CD4-positive, alpha-beta T cell treated with Interleukin-17A for 1 hour (primary cell): Measurements from ENCODE around the gene NCAM1.

ENCODE experiments used
- DNase-seq: peaks from one replicate; pipeline ENCODE4 v3.0.0-alpha.2; 2020

Gene NCAM1

DNA sequence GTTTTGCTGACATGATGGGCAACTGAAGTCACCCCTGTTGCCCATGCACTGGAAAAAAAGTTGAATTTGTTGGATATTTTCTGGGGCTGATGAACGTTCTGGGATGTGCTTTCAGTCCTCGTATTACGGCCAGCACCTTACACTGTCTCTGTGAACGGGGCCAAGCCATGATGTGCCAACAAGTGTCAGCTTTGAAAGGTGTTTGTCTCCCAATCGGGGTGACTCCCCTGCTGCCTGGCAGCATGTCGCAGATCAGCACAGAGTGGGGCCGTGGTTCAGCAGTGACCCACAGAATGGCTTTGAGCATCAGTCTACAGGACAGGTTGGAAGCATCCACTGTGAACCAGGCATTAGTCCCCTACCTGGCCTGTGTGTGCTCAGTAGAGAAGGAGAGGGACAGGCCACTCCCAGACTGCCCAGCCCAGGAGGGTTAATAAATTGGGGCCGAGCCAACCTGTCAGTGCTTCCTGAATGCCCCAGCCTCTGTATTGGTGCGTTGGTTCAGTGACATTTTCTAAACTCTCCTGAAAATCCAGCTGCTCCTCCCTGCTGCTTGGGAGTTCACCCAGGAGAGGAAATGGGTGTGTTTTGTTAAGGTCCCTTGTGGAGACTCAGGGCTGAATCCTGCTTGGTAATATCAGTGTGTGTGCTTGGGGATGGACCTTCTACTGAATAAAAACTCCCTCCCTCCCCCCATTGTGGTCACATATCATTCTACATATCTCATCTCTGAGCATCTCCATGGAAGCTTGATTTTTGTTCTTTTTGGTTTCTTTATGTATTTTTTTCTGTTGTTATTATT lies 302.4 kb downstream of the NCAM1 start:
- no peak for DNase-seq

DNA sequence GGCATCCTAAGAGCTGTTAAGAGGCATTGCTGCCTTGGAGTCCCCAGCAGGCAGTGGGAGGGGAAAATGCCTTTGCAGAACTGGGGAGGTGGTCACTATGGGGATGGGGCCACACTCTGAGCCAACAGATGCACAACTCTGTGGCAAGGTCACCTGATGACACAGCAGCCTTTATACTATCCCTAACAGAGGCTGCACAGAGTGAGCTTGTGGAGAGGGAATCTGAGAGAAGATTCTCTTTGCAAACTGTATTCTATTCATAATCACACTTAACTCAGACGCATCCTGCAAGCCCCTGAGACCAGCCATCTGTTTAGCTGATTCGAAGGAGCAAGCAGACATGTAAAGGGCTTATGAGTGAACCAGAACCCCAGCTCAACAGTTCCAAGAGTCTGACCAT lies 304.1 kb downstream of the NCAM1 start:
- no peak for DNase-seq

DNA sequence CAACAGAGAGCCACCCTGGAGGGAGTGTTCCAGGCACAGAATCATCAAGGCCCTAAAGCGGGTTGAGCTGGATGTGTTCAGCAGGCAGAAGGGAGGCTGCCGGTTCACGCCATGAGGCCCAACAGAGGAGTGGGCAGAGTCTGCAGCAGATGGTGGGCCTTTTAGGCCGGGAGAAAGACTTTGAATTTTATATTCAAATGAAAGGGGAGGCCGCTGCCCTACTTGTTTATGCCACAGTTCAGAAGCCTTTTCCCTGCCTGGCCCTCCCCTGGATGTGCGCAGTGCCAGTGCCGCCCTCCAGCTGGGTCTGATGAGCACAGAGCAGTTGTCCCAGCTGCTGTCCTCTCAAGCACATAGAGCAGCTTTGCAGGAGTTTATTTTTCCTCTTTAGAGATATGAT lies 306.3 kb downstream of the NCAM1 start:
- no peak for DNase-seq

DNA sequence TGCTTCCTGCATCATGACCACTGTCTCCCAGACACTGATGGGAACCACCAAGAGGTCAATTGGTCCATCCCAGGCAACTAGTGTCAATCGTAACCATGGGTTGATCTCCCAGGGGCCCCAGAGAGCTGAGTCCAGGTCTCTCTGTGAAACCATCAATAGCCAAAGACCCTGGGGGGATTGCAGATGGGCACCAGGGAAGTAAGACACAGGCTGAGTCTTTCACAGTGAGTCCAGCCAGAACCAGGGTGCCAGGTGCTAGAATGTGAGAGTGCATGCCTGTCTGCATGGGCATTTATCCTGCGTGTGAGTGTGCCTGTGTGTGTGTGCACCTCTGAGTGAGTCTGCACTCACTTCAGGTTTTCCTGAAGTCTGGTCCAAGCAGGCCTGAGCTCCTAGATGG lies 307.9 kb downstream of the NCAM1 start:
- DNase-seq = no peak

DNA sequence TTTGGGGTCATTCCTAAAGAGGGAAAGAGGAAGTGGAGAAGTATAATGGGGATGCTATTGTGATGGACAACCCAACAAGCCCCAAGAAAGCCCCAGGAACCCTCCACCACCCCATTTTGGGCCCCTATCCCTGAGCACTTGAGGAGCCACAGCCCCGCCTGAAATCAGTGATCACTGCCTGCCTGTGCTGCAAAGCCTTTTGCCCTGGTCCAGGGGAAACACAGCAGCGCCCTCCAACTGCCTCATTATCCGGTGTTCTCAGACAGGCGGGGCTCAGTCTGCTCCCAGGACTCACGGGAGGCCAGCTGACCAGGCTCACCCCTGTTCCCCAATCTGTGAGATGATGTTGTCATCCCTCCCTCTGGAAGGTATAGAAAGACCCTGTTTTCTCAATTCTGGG lies 308.4 kb downstream of the NCAM1 start:
- DNase-seq = no peak

DNA sequence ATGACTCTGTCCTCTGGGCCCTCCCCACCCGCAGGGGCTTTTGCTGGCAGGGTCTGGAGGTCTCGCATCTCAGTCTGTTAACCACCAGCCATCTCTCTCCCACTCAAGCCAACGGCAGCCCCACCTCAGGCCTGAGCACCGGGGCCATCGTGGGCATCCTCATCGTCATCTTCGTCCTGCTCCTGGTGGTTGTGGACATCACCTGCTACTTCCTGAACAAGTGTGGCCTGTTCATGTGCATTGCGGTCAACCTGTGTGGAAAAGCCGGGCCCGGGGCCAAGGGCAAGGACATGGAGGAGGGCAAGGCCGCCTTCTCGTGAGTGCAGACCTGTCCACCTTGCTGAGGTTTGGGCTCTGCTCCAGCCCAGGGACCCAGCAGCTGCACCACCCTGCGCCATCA lies 308.9 kb downstream of the NCAM1 start:
- no peak for DNase-seq

DNA sequence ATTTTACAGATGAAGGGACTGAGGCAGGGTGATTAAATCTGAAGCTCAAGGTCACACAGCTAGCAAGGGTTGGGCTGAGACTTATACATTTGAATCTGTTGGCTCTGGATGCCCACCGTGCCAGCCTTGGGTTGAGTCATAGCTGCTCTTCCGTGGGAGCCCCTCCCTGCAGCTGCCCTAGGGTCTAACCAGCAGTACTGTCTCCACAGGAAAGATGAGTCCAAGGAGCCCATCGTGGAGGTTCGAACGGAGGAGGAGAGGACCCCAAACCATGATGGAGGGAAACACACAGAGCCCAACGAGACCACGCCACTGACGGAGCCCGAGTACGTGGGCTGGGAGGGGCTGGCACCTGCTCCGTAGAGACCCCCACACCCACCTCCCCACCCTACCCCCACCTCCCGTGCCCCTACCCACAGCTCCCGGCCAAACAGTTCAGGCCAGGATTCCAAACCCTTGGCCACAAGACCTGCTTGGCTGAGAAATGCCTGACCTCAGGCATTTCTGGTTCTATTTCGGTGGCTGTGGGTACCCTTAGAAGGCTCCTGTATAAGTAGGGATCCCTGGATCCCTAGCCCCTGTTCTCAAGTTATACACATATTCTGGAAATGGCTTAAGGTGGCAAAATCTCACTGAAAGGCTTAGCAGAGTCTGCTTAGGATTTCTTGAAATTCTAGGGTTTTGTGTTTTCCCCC lies 310.5 kb downstream of the NCAM1 start:
- no peak for DNase-seq

DNA sequence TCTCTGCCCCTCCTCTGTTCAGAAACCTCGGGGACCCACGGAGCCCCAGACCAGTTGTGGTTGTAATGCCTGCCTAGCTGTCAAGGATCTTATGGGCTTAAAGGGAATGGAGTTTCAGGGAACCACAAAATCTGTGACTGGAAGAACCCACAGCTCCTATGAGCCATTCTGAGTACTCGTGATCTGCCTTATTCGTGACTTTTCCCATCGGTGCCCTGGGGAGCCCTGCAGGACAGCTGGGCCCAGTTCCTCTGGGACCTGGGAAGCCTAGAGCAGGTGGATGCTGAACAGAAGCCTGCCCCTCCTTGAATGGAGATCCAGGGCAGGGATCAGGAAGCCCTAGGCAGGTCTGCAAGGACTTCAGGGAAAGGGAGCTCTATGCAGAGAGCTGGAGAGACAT lies 311.1 kb downstream of the NCAM1 start:
- no peak for DNase-seq

DNA sequence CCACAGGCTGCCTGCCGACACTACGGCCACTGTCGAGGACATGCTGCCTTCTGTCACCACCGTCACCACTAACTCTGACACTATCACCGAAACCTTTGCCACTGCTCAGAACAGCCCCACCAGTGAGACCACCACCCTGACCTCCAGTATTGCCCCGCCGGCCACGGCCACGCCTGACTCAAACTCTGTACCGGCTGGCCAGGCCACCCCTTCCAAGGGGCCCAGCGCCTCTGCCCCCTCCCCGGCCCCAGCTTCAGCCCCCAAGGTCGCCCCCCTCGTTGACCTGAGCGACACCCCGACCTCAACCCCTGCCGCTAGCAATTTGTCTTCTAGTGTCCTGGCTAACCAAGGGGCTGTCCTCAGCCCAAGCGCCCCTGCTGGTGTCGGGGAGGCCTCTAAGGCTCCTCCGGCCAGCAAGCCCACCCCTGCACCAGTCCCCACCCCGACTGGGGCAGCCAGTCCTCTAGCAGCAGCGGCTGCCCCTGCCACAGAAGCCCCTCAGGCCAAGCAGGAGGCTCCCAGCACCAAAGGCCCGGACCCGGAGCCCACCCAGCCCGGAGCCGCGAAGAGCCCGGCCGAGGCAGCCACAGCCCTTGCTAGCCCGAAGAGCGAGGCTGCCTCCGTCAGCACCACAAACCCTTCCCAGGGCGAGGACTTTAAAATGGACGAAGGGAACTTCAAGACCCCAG lies 311.9 kb downstream of the NCAM1 start:
- no peak for DNase-seq

DNA sequence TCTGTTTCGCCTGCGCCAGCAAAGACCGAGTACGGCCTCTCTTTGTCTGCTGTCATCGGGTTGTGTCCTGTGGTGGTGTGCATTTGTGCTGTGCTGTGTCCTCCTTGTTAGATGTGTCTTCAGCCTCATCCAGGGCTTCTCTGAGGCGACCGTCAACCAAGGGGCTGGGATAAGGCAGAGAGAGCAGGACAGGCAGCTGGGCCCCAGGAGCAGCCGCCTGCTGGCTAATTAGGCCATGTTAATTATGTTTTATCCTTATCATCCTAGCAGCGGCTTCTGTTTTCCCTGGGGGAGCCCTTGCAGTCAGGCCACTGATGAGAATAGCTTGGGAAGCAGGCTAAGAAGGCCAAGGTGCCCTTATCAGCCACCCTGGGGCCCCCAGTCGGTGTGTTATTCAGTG lies 312.5 kb downstream of the NCAM1 start:
- DNase-seq = no peak

DNA sequence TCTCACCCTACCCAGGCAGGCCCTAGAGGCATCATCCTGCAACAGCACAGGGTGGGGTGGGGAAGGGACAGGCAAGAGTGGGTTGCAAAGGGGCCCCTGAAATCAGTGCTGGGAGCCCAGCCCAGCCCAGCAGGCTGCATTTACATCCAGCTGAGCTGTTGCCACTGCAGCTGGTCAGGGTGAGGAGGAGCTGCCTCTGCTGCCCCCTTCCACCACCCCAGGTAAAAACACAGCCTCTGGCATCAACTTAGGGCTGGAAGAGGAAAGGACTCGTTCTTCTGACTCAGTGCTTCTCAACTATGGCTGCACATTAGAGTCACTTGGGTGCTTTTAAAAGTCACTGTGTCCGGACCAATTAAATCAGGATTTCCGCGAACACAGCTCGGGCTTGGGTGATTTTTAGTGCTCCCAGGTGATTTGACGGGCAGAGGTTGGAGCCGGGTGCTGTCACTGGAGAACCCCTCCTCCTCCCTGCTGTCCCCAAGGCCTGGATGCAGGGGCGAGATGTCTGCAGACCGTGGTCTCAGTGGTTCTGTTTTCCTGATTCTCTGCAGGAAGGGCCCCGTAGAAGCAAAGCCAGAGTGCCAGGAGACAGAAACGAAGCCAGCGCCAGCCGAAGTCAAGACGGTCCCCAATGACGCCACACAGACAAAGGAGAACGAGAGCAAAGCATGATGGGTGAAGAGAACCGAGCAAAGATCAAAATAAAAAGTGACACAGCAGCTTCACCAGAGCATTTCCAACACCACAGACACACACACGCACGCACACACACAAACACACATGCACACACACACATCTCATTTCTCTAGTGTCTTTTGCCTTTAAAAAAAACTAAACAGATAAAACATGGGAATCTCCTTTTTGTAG lies 313.7 kb downstream of the NCAM1 start:
- DNase-seq = no peak

DNA sequence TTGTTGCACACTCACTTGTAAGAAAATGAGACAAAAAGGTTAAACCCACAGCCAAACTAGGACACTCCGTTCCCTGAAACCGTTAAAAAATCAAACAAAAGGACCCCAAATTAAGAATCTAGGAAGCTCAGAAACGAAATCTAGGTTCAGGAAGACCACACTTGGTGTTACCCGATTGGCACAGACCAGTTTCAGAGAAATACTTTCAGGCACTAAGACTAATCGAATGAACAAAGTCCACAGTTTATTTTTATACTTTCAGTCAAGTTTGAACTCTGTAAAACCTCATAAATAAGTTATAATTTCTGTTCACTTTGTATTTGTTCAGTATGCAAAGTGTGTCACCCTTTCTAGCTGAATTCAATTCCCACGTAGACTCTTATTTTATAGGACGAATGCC lies 314.4 kb downstream of the NCAM1 start:
- DNase-seq = no peak

DNA sequence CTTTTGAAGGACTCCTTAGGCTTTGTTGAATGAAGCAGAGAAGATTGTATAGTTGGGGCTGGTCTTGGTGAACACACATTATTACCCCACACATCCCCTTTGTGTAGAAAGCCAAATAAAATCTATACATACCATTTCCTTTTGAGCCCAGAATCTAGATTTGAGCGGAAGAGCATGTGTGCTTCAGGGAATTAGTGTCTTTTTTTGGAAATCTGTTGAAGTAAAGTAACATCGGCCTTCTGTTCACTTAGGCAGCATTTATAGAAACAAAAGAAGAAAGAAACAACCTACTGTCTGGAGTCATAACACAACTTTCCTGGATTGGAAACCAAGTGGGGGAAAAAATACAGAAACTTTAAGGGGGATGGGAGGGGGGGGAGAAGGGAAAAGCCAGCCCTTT lies 315.2 kb downstream of the NCAM1 start:
- DNase-seq = no peak

DNA sequence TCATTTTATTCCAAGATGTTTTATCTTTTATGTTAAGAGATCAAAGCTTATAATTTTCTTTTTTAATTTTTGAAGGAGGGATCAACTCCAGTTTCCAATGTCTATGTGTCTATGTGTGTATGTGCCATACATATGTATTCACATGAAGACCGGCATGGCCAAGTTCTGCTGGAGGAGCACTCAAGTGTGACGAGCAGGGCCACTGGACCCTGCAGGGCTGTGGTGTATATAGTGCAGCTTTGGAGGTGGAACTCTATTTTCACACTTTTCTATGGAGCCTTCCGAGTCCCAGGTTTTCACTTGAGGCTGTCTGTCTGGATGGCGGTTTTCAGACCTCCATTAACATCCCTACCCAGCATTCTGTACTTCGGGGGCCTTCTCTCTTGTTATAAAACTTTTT lies 316.7 kb downstream of the NCAM1 start:
- no peak for DNase-seq

DNA sequence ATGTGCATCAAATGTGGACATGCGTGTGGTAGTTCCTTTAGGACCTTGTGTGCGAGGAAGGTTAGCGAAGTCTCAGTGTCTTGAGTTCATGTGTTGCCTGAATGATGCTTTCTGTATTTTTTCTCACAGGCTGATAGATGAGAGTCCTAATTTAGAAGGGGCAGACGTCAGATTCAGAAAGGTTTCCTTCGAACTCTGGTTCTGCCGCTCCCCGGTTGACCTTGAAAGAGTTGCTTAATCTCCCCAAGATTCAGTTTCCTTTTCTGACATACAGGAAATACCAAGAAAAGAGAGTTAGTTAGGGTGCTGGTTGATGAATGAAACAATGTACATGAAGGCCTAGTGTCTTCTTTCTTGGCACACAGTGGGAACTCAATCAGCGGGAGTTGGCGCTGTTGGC lies 317.3 kb downstream of the NCAM1 start:
- DNase-seq = no peak

DNA sequence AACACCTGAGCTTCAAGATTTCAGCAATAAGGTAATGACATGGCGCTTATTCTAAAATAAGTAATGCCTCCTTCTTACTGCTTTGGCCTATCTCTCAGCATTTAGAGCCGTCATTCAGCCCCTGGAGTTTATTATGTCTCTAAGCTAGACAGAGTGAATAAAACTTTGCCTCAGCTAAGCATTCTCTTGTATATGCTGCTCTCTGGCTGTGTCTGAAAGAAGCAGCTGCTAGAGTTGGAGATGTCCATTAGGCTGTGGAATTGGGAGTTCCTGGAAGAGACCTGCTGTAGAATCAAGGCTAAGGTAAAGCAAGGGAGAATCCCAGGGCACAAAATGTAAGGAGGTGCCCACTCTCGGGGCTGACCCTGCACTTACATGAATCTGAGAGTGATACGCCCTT lies 317.7 kb downstream of the NCAM1 start:
- no peak for DNase-seq

DNA sequence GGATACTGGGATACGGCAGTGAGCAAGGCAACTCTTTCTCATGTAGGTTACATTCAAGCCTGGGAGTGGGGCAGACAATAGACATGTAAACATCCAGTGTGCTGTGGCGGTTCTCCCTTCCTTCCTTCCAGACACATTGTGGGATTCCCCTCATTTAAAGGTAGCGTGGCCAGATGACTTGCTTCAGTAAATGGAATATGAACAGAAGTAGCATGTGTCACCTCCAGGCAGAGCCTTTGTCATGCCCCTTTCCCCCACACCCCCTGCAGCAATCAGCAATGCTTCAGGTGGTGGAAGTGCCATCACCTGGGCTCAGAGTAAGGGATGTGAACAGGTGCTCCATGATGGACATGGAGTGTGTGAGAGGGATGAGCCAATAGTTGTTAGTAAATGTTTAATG lies 318.4 kb downstream of the NCAM1 start:
- DNase-seq = no peak

DNA sequence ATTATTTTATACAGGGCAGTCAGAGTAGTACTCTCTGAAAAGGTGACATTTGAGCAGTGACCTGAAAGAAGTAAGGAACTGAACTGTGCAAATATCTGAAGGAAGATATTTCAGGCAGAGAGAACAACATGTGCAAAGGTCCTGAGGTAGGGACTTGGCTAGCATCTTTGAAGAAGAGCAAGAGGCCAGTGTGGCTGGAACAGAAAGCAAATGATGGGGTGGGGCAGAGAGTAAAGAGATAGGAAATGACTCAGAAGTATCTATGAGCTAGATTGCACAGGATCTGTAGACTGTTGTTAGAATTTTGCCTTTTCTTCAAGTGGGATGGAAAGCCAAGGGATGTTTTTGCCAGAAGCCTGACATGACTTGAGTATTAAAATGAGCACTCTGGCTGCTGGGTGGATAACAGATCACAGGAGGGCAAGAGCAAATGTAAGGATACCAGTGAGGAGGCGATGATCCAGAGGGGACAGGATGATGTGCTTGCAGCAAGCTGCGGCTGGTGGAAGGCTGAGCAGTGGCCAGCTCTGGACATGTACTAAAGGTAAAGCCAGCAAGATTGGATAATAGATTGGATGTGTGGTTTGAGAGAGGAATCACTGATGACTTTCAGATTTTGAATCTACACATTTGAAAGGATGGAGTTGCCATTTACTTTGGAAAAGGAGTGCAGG lies 320.0 kb downstream of the NCAM1 start:
- no peak for DNase-seq

DNA sequence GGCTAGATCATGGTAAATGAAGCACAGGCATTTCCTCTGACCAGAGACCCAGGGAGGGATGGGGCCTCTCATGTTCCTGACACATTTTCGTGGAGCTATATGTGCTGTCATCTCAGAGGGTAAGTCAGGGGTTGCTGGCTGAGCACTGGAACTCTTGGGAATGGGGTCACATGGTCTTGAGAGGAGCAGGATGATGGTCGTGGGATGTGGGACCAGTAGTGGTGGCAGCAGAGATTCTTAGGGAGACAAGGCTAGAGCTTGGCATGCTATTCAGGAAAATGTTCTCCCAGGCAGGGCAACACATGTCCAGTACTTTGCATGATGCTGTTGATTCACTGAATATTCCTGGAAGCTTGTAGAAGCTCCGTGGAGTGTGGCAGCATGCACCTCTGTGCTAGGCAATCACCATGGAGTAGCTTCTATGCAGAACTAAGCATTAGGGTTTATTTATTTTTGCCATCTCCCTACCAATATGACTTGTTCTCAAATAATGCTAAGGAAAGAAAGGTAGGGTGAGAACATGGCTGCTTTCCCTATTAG lies 321.7 kb downstream of the NCAM1 start:
- no peak for DNase-seq

DNA sequence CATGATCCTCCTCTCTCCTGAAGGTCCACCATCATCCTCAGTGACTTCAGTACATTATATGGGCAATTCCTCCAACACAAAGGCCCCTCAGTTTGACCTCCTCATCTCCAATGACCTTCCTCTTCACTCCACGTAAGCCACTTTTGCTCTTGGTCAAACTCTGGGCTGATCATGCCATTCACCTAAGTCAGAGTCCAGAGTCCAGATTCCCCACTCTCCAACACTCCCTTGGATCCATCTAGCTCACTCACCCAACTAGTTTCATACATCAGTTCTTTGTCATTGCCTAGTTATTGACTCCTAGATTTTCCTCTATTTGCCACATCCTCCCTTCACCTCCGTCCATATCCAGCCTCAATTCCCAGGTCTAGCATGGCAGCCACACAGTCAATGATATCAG lies 322.7 kb downstream of the NCAM1 start:
- no peak for DNase-seq

DNA sequence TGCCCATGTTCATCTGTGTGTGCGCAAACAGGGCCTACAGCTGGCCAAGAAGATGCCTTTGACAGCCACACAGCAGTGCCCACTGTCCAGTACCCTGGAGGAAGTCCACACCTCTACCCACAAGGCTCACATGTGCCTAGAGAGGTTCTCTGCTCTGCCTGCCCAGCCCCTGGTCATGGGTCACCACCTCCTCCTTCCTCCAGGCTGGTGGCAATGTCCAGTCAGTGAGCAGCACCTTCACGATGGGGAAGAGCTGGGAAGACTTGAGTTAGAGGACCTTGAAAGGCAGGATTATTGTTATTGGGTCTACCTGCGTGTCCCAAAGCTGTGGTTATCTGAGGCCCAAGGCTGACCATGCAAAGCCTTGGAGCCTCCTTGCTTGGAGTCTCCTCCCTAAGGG lies 324.8 kb downstream of the NCAM1 start:
- DNase-seq = no peak
